Tongue (tissue), 2 donors: ENCODE measurements around the gene ANKZF1. TPM values are rescaled to one million over a fixed set of nuclear protein-coding genes. Genes with fewer than 3 reads are reported as not detected.

Source experiments
- DNase-seq: peaks from one replicate; pipeline ENCODE4 v3.0.0-alpha.2; 2015
- total RNA-seq: library from RNA; depleted of rRNA; stranded (reverse); fragments of >200 nt; gene quantifications from one replicate; pipeline ENCODE4 v1.2.3, GENCODE V29; 2014

Gene ANKZF1
- total RNA-seq, 1 donor from 2014 or later, result 41.0 TPM

- peak; percentile 32 for DNase-seq
These were observed 1.3 kb upstream of the ANKZF1 start for GRCh38 chr2:219228041-219228910.

DNA sequence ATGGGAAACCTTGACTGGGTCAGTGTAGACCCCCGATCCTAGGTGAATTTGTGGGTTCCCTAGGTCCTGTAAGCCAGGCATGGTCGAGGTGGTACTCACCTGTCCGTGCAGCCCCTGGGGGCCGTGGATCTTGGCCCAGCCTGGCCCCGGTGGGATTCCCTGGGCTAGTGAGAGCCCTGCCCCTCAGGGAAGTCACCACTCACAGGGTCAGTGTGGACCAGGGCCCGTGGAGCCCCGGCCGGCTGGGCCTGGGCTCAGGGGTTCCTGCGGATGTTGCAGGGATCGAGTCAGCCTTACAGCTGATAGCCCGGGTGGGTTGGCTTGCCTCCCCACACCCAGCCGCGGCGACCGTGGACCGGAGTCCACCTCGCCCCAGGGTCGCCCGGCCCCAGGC lies 698 bp upstream of the ANKZF1 start:
- no peak for DNase-seq

DNA sequence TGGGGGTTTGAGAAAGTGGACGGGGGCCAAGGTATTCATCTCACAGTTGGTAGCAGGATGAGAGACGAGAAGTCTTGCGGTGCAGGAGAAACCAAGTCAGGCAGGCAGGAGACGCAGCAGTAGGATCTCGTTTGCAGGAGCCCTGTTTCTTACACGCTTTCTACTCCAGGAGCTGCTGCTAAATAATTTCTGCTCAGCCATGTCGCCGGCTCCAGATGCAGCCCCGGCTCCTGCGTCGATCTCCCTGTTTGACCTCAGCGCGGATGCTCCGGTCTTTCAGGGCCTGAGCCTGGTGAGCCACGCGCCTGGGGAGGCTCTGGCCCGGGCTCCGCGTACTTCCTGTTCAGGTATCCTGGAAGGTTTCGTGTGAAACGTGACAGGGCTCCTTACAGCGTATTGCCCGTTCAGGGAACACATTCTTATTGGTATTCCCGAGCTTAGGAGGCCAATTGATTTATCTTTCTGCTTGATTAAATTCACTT lies 494 bp downstream of the ANKZF1 start:
- DNase-seq, result no peak

DNA sequence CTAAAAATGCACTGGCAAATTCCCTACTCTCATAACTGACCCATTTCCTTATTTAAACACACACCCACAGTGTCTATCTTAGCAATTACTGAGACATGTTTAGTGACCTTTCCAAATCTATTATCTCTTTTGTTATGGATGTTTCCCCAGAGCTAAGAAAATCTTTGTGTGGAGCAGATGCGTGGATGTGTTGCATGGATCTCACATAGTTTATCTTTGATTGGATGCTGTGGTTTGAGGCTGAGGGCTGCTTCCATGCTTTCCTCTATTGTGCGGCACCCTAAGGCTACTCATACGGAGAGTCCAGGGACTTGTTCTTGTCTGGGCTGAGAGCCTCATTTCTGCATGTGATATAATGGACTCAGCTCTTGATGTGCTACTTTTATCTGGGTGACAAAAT lies 4.7 kb downstream of the ANKZF1 start:
- no peak for DNase-seq

DNA sequence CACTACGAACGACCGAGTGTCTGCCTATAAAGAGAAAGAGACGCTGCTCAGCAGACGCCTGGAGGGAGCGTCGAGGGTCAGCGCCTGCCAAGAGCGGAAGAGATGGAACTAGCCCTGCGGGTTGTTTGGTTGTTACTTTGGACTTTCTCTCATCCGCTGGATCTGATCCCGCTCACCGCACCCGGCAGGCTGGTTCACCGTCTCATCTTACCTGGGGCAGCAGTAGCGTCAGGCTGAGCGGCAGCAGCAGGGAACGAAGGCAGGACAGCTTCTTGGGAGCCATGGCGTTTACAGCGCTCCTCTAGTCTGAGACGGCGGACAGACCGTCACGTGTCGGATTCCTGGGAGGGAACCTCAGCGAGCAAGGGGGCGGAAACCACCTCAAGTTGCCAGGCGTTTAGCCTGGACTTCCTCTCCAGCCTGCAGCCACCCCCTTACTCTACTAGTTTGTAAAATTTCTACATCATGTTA lies 13.7 kb downstream of the ANKZF1 start:
- no peak for DNase-seq

DNA sequence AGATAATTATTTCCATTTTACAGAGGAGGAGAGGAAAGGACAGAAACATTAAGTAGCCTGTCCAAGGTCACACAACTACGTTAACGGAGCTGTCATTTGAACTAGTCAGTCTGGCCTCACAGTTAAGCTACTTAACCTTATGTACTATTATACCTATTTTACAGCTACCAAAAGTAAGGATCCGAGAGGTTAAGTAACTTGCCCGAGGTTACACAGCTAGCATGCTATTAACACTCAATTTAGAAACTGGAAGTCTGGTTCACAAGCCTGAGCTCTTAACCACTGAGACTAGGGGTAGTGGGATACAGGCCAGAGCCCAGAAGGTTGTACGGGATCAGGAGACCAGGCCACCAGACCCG lies 15.2 kb downstream of the ANKZF1 start:
- no peak for DNase-seq

- DNase-seq, result peak; percentile 97
These were observed 15.7 kb downstream of the ANKZF1 start, which contains the start of the genes GLB1L and STK16 for GRCh38 chr2:219245148-219245898. TSS of gene GLB1L (minus strand) at chr2:219245444. CDS start at chr2:219243573, 1,871 bp downstream. TSS of gene STK16 (plus strand) at chr2:219245479. CDS start at chr2:219246000, 521 bp downstream.

DNA sequence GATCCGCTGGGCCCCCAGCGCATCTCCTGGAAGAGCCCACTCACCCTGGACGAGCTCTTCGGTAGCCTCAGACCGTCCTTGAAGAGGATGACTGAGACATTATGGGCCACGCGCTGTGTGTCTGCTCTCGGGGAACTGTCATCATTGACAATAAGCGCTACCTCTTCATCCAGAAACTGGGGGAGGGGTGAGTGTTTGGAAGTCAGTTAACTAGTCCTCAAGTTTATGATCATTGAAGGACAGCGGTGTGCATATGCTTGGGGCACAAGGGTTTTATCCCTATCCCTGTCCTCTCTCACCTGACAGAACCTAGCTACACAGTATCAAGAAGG lies 16.3 kb downstream of the ANKZF1 start:
- no peak for DNase-seq

DNA sequence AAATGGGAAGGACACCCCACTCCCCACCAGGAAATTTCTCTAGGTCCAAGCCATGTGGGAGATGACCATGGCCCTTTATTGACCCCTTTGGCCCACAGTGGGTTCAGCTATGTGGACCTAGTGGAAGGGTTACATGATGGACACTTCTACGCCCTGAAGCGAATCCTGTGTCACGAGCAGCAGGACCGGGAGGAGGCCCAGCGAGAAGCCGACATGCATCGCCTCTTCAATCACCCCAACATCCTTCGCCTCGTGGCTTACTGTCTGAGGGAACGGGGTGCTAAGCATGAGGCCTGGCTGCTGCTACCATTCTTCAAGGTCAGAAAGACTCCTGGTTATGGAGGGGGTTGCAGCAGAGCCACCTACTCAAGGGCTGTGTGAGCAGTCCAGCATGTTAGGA lies 17.0 kb downstream of the ANKZF1 start:
- DNase-seq, result no peak

DNA sequence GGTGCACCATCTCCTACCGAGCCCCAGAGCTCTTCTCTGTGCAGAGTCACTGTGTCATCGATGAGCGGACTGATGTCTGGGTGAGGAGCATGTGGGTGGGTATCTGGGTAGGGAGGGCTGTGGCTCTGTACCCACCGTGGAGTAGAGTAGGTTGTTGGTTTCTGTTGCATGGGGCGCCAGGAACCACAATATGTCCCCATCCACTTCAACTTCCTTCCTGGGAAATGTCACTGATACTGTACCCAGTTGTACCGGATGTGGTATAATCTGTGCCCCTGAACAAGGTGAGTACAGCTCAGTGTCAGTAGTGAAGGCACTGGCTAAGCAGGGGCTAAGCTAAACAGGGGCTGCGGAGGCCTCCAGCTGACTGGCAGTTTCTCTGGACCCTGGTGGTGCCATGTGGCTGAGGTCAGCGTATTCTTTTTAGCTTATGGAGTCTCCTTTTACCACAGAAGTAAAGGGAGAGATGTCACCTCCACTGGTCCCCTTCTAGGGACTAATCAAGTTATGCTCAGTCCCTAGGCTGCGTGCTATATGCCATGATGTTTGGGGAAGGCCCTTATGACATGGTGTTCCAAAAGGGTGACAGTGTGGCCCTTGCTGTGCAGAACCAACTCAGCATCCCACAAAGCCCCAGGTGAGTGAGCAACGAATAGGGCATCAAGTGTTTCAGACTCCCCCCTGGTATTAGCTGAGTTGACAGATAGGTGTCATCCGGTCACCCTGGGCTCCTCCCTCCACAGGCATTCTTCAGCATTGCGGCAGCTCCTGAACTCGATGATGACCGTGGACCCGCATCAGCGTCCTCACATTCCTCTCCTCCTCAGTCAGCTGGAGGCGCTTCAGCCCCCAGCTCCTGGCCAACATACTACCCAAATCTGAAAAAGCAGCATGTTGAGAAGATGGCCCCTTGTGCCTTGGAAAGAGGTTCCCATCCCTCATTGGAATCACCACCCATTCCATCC lies 18.4 kb downstream of the ANKZF1 start:
- DNase-seq, result no peak

- no peak for DNase-seq
These were observed 19.2 kb downstream of the ANKZF1 start for GRCh38 chr2:219248845-219249202.

DNA sequence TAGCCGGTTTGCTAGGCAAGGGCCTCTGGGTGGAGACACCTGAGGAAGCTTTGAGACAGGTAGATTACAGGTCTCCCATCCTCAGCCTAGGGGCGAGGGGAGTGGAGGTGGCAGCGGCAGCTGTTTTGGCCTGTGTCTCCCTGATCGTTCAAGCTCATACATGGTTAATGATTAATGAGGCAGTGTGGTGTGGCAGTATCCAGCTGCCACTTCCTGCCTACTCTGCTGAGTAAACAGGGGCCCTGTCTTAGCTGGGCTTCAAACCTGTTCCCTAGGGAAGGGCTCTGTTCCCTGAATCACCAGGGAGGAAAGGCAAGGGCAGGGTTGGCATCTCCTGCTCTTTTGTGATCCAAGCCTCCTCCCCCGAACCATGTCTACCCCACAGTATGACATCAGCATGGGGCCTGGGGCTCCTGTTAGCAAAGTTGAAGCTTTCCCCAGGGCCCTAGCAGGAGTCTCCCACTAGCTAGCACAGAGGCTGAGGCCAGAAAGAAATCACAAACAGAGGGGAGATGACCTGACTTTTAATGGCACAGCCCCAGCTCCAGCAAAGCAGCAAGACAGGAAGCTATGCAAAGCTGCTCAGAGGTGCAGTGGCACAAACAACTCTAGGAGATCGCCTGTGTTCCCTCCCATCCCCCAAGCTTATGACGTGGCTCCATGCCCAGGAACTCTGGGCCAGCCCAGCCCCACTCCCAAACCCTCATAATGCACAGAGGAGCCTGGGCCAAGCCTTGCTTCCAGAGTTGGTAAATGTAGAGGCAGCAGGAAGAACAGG lies 19.8 kb downstream of the ANKZF1 start:
- peak; percentile 82 for DNase-seq

- DNase-seq, result no peak
These were observed 20.6 kb downstream of the ANKZF1 start for GRCh38 chr2:219250049-219250781.

DNA sequence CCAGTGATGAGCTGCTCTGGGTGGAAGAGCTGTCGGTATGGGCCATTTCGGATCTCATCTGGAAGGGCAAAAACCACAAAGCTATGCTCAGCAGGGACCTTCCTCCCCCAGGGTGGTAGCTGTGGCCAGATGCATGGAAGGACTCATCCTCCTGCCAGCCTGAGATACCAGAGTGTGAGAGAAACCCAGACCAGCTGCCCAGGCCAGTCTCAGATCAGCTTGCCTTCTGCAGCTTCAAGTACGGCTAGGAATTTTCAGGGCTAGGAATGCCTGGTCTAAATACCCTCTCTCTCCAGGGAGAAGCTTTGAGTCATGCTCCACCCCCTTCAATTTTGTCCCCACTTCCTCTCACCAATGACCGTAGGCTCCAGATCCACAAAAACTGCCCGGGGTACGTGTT lies 22.1 kb downstream of the ANKZF1 start:
- DNase-seq, result peak; percentile 17

GRCh38 chr2:219252084-219252483 lies 22.5 kb downstream of the ANKZF1 start:
- DNase-seq, result no peak

DNA sequence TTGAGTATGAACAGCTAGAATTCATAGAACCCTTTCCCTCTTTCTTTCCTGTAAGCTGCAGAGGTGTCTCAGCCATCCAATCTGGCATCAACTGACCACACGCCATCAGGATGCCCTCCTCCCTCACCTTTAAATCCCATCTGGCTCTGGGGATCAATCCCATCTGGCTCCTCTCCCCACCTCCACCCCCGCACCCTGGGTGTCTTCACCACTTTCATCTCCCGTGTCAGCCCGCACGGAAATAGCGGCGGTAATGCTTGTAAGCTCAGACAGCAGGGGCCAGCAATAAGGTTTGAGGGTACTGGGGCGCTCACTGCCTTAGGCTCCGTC lies 22.9 kb downstream of the ANKZF1 start:
- DNase-seq, result no peak

GRCh38 chr2:219252900-219253752 lies 23.5 kb downstream of the ANKZF1 start, which contains the start of gene TUBA4B:
TSS of gene TUBA4B (plus strand) at chr2:219253243. CDS start at chr2:219253408, 165 bp downstream.
- DNase-seq, result peak; percentile 86

GRCh38 chr2:219253753-219254589 lies 24.4 kb downstream of the ANKZF1 start, which contains the start of gene TUBA4A:
TSS of gene TUBA4A (minus strand) at chr2:219253918. CDS start at chr2:219253858, 60 bp downstream.
- peak; percentile 81 for DNase-seq
